HepG2 (cell line): Measurements from ENCODE around the gene LINC00632. TPM values are rescaled to one million over a fixed set of nuclear protein-coding genes. Genes with fewer than 3 reads are reported as not detected.

Source experiments
- ATAC-seq: fragments of 200-7000 bp; cut with Tn5 transposase; 3 replicates; pipeline ENCODE4 v1.9.1; 2020; ENCODE audit warnings: mild to moderate bottlenecking, moderate library complexity
- BruUV-seq: library from RNA; stranded (reverse); fragments of 400-500 nt; replicated peaks from 2 replicates; lab custom pipeline; 2021; lab: Mats Ljungman, UMichigan
- CTCF ChIA-PET: fragments of 300-600 bp; formaldehyde crosslinking; extraction: SDS; loops from one replicate; lab custom pipeline; 2021; ENCODE audit warnings: low total read pairs, inconsistent platforms, low intra/inter-chr PET ratio; lab: Yijun Ruan, JAX
- POLR2A ChIA-PET: fragments of 350-600 bp; sonication (Branson Sonifier 250); formaldehyde crosslinking; loops from one replicate; lab custom pipeline; 2020; ENCODE audit warnings: antibody characterized with exemption, inconsistent platforms; lab: Yijun Ruan, JAX
- DNase-seq: peaks from one replicate; pipeline ENCODE4 v3.0.0-alpha.2; 2015; ENCODE audit warnings: low spot score
- FAIRE-seq: peaks from 3 replicates; lab custom pipeline; 2011; peaks lifted over from hg19 to GRCh38; lab: Jason Lieb, UNC
- H2AFZ ChIP-seq: one replicate; pipeline ENCODE4 v1.6.1; 2011; ENCODE audit warnings: low read length, inconsistent platforms
- H3K27ac ChIP-seq: fragments of 300-600 bp; 3 replicates; pipeline ENCODE4 v1.8.0; 2011; ENCODE audit warnings: mixed run types, mild to moderate bottlenecking, mixed read lengths, low read length, inconsistent platforms; ENCODE audit not compliant: insufficient read depth; ENCODE audit errors: extremely low read length
- H3K27me3 ChIP-seq, 2 experiments: fragments of 200-600 bp in 1 of 2; 2 replicates in 1 of 2; 3 replicates in 1 of 2; pipeline versions ENCODE4 v1.6.0 to v1.8.0; 2011; ENCODE audit warnings: low read length in 2 of 2, mild to moderate bottlenecking in 2 of 2, moderate library complexity in 2 of 2, inconsistent platforms in 1 of 2; ENCODE audit not compliant: insufficient read depth in 2 of 2, control insufficient read depth in 1 of 2
- H3K36me3 ChIP-seq, 2 experiments: fragments of 200-600 bp in 1 of 2; replicated peaks in 1 of 2; 2 replicates in 1 of 2; 3 replicates in 1 of 2; pipeline versions ENCODE4 v1.5.1 to v1.8.0; 2011; ENCODE audit warnings: low read length in 2 of 2, inconsistent platforms in 1 of 2; ENCODE audit not compliant: insufficient read depth in 2 of 2, control insufficient read depth in 1 of 2
- H3K4me1 ChIP-seq: 2 replicates; pipeline ENCODE4 v1.5.1; 2012; ENCODE audit warnings: low read length, inconsistent platforms; ENCODE audit not compliant: insufficient read depth
- H3K4me2 ChIP-seq: 2 replicates; pipeline ENCODE4 v1.6.0; 2011; ENCODE audit warnings: low read depth, low read length, inconsistent platforms
- H3K4me3 ChIP-seq, 3 experiments: fragments of 200-600 bp in 1 of 3; sonication (generic), shearing (Covaris generic) in 1 of 3; replicated peaks in 1 of 3; 2 replicates each; pipeline ENCODE4 v1.5.1; 2011 to 2016; ENCODE audit warnings: low read length in 3 of 3, inconsistent platforms in 2 of 3, low read depth in 2 of 3, mild to moderate bottlenecking in 2 of 3, control low read depth in 1 of 3, mixed read lengths in 1 of 3; ENCODE audit not compliant: insufficient read depth in 1 of 3
- H3K79me2 ChIP-seq: one replicate; pipeline ENCODE4 v1.6.1; 2011; ENCODE audit warnings: low read length, inconsistent platforms; ENCODE audit not compliant: insufficient read depth
- H3K9ac ChIP-seq: 2 replicates; pipeline ENCODE4 v1.6.0; 2011; ENCODE audit warnings: mild to moderate bottlenecking, low read depth, low read length, inconsistent platforms; ENCODE audit not compliant: insufficient read depth
- H3K9me3 ChIP-seq: 2 replicates; pipeline ENCODE4 v1.5.1; 2012; ENCODE audit warnings: mild to moderate bottlenecking, low read length
- H4K20me1 ChIP-seq: 2 replicates; pipeline ENCODE4 v1.6.0; 2011; ENCODE audit warnings: inconsistent platforms, mild to moderate bottlenecking, low read length, moderate library complexity; ENCODE audit not compliant: insufficient read depth
- HMG20B ChIP-seq: conservative IDR thresholded peaks from 2 replicates; pipeline ENCODE4 v1.6.1; 2016; ENCODE audit warnings: missing genetic modification reagents, missing compliant biosample characterization
- HMGA1 ChIP-seq: sonication (generic); formaldehyde crosslinking; conservative IDR thresholded peaks from 2 replicates; pipeline ENCODE4 v1.4.0; 2020; ENCODE audit warnings: missing genetic modification reagents
- KDM4B ChIP-seq: sonication (generic); formaldehyde crosslinking; IDR thresholded peaks from 2 replicates; pipeline ENCODE4 v1.4.0; 2020; ENCODE audit warnings: missing genetic modification reagents
- MBD4 ChIP-seq: IDR thresholded peaks from 2 replicates; pipeline ENCODE4 v1.6.1; 2012; ENCODE audit warnings: low read length, inconsistent platforms, borderline replicate concordance
- MEIS1 ChIP-seq: sonication (generic); formaldehyde crosslinking; IDR thresholded peaks from 2 replicates; pipeline ENCODE4 v1.9.0; 2021; ENCODE audit warnings: mild to moderate bottlenecking, missing genetic modification reagents, moderate library complexity, borderline replicate concordance
- MTA3 ChIP-seq: sonication (generic); formaldehyde crosslinking; IDR thresholded peaks from 2 replicates; pipeline ENCODE4 v1.4.0; 2020; ENCODE audit warnings: missing genetic modification reagents
- PITX1 ChIP-seq: sonication (generic); formaldehyde crosslinking; IDR thresholded peaks from 2 replicates; pipeline ENCODE4 v1.5.1; 2020; ENCODE audit warnings: mild to moderate bottlenecking, missing genetic modification reagents
- RBM39 ChIP-seq: fragments of 200-400 bp; formaldehyde crosslinking; IDR thresholded peaks from one replicate; pipeline ENCODE4 v1.6.1; 2018; ENCODE audit warnings: antibody characterized with exemption, mild to moderate bottlenecking, low read depth, low read length; ENCODE audit not compliant: poor library complexity, severe bottlenecking
- RFX5 ChIP-seq: IDR thresholded peaks from 2 replicates; pipeline ENCODE4 v1.6.1; 2011; ENCODE audit warnings: low read depth, low read length, improper control_type of control experiment
- SOX13 ChIP-seq, 3 experiments: fragments of 450-650 bp in 1 of 3; sonication (generic) in 1 of 3; formaldehyde crosslinking in 1 of 3; IDR thresholded peaks in 2 of 3; conservative IDR thresholded peaks in 1 of 3; 2 replicates each; pipeline versions ENCODE4 v1.5.0 to v1.6.1; 2016 to 2020; ENCODE audit warnings: antibody characterized with exemption in 1 of 3, mild to moderate bottlenecking in 1 of 3, missing compliant biosample characterization in 1 of 3, missing genetic modification reagents in 1 of 3, moderate library complexity in 1 of 3
- ZBTB20 ChIP-seq: sonication (generic); formaldehyde crosslinking; IDR thresholded peaks from 2 replicates; pipeline ENCODE4 v1.8.1; 2023; ENCODE audit warnings: missing genetic modification reagents, low read depth, mild to moderate bottlenecking, borderline replicate concordance
- ZNF674 ChIP-seq: sonication (generic); formaldehyde crosslinking; IDR thresholded peaks from 2 replicates; pipeline ENCODE4 v1.5.0; 2020; ENCODE audit warnings: low read depth, mild to moderate bottlenecking, missing genetic modification reagents
- WGBS: methylation state at CpG from one replicate; pipeline ENCODE4 v1.1.6; 2017; ENCODE audit warnings: low lambda C conversion rate; 5-methylcytosine and 5-hydroxymethylcytosine counted together
- in situ Hi-C: cut with HindIII; loops from 2 replicates; pipeline ENCODE4 v1.10.0; 2017; ENCODE audit warnings: low pct_unique_long_range_greater_than_20kb; ENCODE audit not compliant: extremely low pct_ligation_motif_present
- intact Hi-C: fragments of 100-400 bp; cut with micrococcal nuclease; formaldehyde crosslinking; loops from one replicate; pipeline ENCODE4 v1.10.0; 2022; ENCODE audit not compliant: unreplicated experiment
- polyA plus RNA-seq, 8 experiments: library from polyadenylated mRNA; depleted of rRNA in 3 of 8; stranded (reverse) in 7 of 8; unstranded in 1 of 8; fragments of >200 nt; fragmentation: Illumina TruSeq in 4 of 8; extraction: Trizol in 4 of 8; gene quantifications; 2 replicates each; pipeline versions ENCODE4 v1.2.1 to v1.2.3, GENCODE V29; 2011 to 2016; ENCODE audit warnings: low read depth in 4 of 8, missing spikeins in 1 of 8, mixed read lengths in 1 of 8; ENCODE audit not compliant: insufficient read depth in 1 of 8
- total RNA-seq, 5 experiments: library from RNA; depleted of rRNA; stranded (reverse); fragments of >200 nt; fragmentation: Illumina TruSeq; extraction: Trizol; gene quantifications; 2 replicates each; pipeline ENCODE4 v1.2.3, GENCODE V29; 2016; ENCODE audit warnings: low read depth in 1 of 5
- TF ChIP-seq, protein P1 (sequence below): sonication (generic); formaldehyde crosslinking; IDR thresholded peaks from 2 replicates; pipeline ENCODE4 v1.4.0; 2020; ENCODE audit warnings: mild to moderate bottlenecking, missing genetic modification reagents, borderline replicate concordance
- TF ChIP-seq, protein P2 (sequence below), 2 experiments: IDR thresholded peaks; 2 replicates each; pipeline ENCODE4 v1.6.1; 2011 to 2012; ENCODE audit warnings: low read length in 2 of 2, borderline replicate concordance in 1 of 2, low read depth in 1 of 2, mild to moderate bottlenecking in 1 of 2, moderate library complexity in 1 of 2

Gene LINC00632
- total and polyA plus RNA-seq, 2 of the 13 experiments (the other 11 are each of a cell fraction or from before 2014, with no cell fraction given), result 0.13 TPM; not detected in 1

DNA sequence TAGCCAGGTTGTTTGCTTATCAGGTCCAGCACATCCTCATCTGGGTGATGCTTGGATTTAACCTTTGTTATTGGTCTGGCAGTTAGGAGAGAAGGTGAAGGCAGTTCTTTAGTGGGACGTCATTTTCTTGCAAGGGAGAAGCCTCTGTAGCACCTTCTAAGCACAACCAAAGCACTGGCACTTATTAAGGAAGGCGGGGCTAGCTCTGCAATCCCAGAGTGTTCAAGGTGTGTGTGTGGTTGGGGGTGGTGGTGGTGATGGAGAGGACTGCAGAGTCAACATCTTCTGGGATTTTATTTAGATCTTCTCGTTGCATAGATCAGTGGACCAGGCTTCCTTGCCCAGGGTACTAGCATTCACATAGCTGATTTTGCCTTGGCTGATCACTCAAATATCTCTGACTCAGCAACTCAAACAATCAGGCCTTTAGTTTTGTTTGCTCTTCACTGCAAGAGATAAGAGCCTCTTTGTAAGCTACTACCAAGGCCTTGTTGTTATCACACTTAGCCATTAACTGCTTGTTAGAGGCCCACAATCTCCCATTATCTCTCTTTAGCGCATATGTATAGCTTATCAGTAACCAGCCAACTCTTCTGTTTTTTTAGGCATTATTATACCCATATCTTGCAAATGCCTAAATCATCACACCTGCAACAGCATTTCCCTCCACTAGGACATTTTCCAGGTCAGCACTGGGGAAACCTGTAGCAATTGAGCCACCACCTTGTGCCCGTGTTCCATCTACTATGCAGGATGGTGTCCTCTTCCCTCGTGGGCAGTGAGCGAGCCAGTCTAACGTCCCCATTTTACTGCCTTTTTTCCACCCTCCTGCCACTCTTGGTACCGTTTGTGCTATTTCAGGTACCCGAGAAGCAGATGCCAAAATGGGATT, 36.5 kb upstream of the LINC00632 start:
- DNase-seq (peak; percentile 78), ATAC-seq (peak; percentile 98), FAIRE-seq (peak; percentile 93)
- BruUV-seq, result no TSS peak
- H4K20me1 ChIP-seq, result no peaks in the 10 kb centered on the region
- peaks cover 0 to 3% of the 10 kb centered on the region in 2 experiments; a peak in 1 of 5 replicates for H3K27me3 ChIP-seq
- H3K9me3 ChIP-seq, result no peaks in the 10 kb centered on the region
- CTCF ChIA-PET, result no interaction called here
- H2AFZ ChIP-seq, result no peak overlapping the region
- no peak overlapping the region for H3K27ac ChIP-seq
- no peak overlapping the region for H3K4me2 ChIP-seq
- H3K4me3 ChIP-seq, result no peak overlapping the region
- POLR2A ChIA-PET, result no interaction called here
- peaks cover 7% of the 10 kb centered on the region; the same call in 1 of the 2 replicates for H3K4me1 ChIP-seq
- H3K36me3 ChIP-seq, result no peaks in the 10 kb centered on the region
- H3K79me2 ChIP-seq, result no peaks in the 10 kb centered on the region
- intact Hi-C loops, result no loop called here
- H3K9ac ChIP-seq, result no peak overlapping the region
- in situ Hi-C loops, result loop anchor here (25.0 kb wide), 1 partner anchor 611 kb away; no protein-coding TSS in a partner anchor
- WGBS, result 23% methylated on average over 9 of the region's 10 CpGs
- TF ChIP-seq MTA3 (CRISPR knock-in tag), result no peak
- no peak for TF ChIP-seq ZBTB20 (CRISPR knock-in tag)
- TF ChIP-seq, protein P1, sequence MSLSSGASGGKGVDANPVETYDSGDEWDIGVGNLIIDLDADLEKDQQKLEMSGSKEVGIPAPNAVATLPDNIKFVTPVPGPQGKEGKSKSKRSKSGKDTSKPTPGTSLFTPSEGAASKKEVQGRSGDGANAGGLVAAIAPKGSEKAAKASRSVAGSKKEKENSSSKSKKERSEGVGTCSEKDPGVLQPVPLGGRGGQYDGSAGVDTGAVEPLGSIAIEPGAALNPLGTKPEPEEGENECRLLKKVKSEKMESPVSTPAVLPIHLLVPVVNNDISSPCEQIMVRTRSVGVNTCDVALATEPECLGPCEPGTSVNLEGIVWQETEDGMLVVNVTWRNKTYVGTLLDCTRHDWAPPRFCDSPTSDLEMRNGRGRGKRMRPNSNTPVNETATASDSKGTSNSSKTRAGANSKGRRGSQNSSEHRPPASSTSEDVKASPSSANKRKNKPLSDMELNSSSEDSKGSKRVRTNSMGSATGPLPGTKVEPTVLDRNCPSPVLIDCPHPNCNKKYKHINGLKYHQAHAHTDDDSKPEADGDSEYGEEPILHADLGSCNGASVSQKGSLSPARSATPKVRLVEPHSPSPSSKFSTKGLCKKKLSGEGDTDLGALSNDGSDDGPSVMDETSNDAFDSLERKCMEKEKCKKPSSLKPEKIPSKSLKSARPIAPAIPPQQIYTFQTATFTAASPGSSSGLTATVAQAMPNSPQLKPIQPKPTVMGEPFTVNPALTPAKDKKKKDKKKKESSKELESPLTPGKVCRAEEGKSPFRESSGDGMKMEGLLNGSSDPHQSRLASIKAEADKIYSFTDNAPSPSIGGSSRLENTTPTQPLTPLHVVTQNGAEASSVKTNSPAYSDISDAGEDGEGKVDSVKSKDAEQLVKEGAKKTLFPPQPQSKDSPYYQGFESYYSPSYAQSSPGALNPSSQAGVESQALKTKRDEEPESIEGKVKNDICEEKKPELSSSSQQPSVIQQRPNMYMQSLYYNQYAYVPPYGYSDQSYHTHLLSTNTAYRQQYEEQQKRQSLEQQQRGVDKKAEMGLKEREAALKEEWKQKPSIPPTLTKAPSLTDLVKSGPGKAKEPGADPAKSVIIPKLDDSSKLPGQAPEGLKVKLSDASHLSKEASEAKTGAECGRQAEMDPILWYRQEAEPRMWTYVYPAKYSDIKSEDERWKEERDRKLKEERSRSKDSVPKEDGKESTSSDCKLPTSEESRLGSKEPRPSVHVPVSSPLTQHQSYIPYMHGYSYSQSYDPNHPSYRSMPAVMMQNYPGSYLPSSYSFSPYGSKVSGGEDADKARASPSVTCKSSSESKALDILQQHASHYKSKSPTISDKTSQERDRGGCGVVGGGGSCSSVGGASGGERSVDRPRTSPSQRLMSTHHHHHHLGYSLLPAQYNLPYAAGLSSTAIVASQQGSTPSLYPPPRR, result peak; percentile 92
- TF ChIP-seq RBM39, result no peak
- TF ChIP-seq MEIS1 (CRISPR knock-in tag), result no peak
- no peak for TF ChIP-seq SOX13 (IDR thresholded peaks at IDR 0.05)
- TF ChIP-seq SOX13 (CRISPR knock-in tag; conservative IDR thresholded peaks at IDR 0.05 in 1 of 2, IDR thresholded peaks at IDR 0.05 in 1 of 2), result peak in 1 of 2 experiments; percentile 93; a peak in 2 of 4 replicates
- no peak for TF ChIP-seq RFX5
- TF ChIP-seq HMGA1 (CRISPR knock-in tag), result no peak
- TF ChIP-seq, protein P2, sequence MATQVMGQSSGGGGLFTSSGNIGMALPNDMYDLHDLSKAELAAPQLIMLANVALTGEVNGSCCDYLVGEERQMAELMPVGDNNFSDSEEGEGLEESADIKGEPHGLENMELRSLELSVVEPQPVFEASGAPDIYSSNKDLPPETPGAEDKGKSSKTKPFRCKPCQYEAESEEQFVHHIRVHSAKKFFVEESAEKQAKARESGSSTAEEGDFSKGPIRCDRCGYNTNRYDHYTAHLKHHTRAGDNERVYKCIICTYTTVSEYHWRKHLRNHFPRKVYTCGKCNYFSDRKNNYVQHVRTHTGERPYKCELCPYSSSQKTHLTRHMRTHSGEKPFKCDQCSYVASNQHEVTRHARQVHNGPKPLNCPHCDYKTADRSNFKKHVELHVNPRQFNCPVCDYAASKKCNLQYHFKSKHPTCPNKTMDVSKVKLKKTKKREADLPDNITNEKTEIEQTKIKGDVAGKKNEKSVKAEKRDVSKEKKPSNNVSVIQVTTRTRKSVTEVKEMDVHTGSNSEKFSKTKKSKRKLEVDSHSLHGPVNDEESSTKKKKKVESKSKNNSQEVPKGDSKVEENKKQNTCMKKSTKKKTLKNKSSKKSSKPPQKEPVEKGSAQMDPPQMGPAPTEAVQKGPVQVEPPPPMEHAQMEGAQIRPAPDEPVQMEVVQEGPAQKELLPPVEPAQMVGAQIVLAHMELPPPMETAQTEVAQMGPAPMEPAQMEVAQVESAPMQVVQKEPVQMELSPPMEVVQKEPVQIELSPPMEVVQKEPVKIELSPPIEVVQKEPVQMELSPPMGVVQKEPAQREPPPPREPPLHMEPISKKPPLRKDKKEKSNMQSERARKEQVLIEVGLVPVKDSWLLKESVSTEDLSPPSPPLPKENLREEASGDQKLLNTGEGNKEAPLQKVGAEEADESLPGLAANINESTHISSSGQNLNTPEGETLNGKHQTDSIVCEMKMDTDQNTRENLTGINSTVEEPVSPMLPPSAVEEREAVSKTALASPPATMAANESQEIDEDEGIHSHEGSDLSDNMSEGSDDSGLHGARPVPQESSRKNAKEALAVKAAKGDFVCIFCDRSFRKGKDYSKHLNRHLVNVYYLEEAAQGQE (IDR thresholded peaks at IDR 0.05; ENCODE audit: borderline replicate concordance in 1 of 2, low read depth in 1 of 2, low read length in 2 of 2), result 0 out of 4 replicates have a peak, but pooled peaks of 1 of the 2 experiments have one; percentile 25
- no peak for TF ChIP-seq MBD4
- no peak for TF ChIP-seq ZNF674
- peak; percentile 21; the same call in 1 of the 2 replicates for TF ChIP-seq PITX1 (CRISPR knock-in tag)
- peak; percentile 84 for TF ChIP-seq HMG20B (CRISPR knock-in tag)
- TF ChIP-seq KDM4B, result no peak
